HFF-Myc (cell line): ENCODE results near the gene MAP2K6.

ENCODE experiments used
- DNase-seq: peaks from one replicate; pipeline ENCODE4 v3.0.0-alpha.2; 2011; ENCODE audit warnings: low read depth; ENCODE audit errors: extremely low read depth
- H3K4me3 ChIP-seq: replicated peaks from 2 replicates; pipeline ENCODE4 v1.5.1; 2011; ENCODE audit warnings: low read depth, mild to moderate bottlenecking, control low read depth, low read length
- CTCF ChIP-seq: IDR thresholded peaks from 2 replicates; pipeline ENCODE4 v1.5.1; 2012; ENCODE audit warnings: mild to moderate bottlenecking, low read depth, low read length, control low read depth; ENCODE audit errors: missing control alignments

The MAP2K6 gene

GRCh38 chr17:69401251-69401650 lies 13.2 kb upstream of the MAP2K6 start:
- no peak overlapping the region for H3K4me3 ChIP-seq
- TF ChIP-seq CTCF, result no peak
- DNase-seq, result no peak

GRCh38 chr17:69402052-69402451 lies 12.4 kb upstream of the MAP2K6 start:
- no peak overlapping the region for H3K4me3 ChIP-seq
- TF ChIP-seq CTCF, result no peak
- no peak for DNase-seq

DNA sequence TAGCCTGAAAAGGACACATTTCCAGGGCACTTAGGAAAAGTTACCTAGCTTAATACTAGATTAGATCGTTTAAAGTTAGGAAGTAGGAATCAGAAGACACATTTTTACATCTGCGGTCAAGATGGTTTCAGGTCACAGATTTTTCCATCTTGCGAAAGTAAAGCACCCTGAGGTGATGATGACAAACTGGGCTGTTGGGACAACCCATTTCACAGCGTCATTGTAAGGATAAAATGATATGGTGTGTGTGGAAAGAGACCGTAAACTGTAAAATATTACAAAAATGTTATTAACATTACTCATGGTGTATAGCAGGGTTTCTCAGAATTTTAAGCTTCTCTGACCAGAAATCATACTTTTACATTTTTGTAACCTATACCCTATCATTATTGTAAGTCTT lies 10.1 kb upstream of the MAP2K6 start:
- H3K4me3 ChIP-seq, result no peak overlapping the region
- peak; percentile 63 for DNase-seq
- no peak for TF ChIP-seq CTCF

GRCh38 chr17:69405096-69405495 lies 9.4 kb upstream of the MAP2K6 start:
- no peak for TF ChIP-seq CTCF
- no peak overlapping the region for H3K4me3 ChIP-seq
- DNase-seq, result no peak

GRCh38 chr17:69406941-69407340 lies 7.6 kb upstream of the MAP2K6 start:
- TF ChIP-seq CTCF, result no peak
- no peak overlapping the region for H3K4me3 ChIP-seq
- DNase-seq, result no peak

DNA sequence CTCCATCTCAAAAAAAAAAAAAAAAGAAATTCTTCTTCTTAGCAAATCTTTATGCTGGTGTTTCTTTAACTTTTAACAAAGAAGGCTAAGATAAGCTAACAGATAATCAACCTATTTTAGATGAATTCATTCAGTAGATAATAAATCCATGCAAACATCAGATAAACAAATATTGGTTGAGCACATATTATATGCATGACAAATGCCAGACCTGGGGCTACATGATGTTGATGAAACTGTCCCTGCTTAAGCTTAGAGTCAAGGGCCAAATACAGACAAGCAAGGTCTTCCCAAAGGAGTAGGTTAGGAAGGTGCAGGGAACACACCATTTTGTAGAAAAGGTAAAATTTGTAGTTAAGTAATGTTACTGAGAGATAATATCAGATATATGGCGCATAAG lies 6.7 kb upstream of the MAP2K6 start:
- DNase-seq, result no peak

More for the DNA sequence above, 6.7 kb upstream of the MAP2K6 start:
- no peak overlapping the region for H3K4me3 ChIP-seq
- TF ChIP-seq CTCF, result no peak
